HG03025 (cell line): ENCODE data around the gene ARHGAP1.
"Not testable (repeated sequence)": the region's sequence is repeated elsewhere in the genome, so short reads cannot be mapped to it uniquely, and the experiment has no call there.

Experiments
- ATAC-seq: cut with Tn5 transposase; IDR thresholded peaks from one replicate; pipeline ENCODE4 v1.9.1; 2021; ENCODE audit warnings: mild to moderate bottlenecking, moderate library complexity; ENCODE audit not compliant: unreplicated experiment, low FRiP score

Gene ARHGAP1

GRCh38 chr11:46724088-46724487 is 23.7 kb upstream of the ARHGAP1 start:
- ATAC-seq = no peak

DNA sequence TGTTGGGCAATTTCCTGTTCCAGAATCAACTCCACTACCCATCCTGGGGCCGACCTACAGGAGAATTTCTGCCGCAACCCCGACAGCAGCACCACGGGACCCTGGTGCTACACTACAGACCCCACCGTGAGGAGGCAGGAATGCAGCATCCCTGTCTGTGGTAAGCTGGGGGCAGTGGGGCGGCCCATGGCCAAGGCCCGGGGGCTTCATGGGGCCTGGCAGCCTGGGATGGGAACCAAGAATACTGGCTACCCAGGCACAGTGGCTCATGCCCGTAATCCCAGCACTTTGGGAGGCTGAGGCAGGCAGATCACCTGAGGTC is 22.9 kb upstream of the ARHGAP1 start:
- ATAC-seq = no peak

DNA sequence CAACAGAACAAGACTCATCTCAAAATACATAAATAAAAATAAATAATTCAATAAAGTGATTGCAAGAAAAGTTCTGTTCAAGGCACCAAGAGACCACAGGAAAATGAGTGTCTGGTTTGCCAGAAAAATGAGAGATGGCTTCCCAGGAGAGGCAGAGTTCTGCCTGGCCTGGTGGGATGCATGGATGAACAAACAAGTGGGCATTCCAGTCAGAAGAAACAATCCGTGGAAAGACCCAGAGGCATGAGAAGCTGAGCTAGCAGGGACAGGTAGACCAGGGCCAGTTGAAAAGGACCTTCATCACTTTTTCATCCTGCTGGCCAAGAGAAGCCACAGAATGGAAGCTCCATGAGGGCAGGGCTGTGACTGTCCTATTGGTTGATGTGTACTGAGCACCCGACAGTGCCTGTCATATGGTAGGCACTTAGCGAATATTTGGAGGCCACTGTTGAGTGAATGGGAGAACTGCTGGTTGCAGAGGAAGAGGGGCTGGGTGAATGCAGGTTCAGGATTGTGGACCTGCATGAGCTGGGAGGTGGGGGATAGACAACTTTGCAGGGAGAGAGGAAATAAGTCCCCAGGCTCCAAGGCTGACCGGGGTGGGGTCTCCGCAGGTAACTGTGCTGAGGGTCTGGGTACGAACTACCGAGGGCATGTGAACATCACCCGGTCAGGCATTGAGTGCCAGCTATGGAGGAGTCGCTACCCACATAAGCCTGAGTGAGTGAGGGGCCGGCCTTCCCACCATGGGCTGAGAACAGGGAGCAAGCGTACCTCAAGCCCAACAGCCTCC is 22.3 kb upstream of the ARHGAP1 start:
- no peak for ATAC-seq

- no peak for ATAC-seq
Observed at GRCh38 chr11:46721286-46721685, 20.9 kb upstream of the ARHGAP1 start.

GRCh38 chr11:46719543-46720218 is 19.3 kb upstream of the ARHGAP1 start:
- no peak for ATAC-seq

GRCh38 chr11:46719048-46719542 is 18.7 kb upstream of the ARHGAP1 start, which contains the start of gene F2:
F2 (plus strand) TSS chr11:46719213; CDS start chr11:46719236, 23 bp downstream.
- no peak for ATAC-seq

GRCh38 chr11:46718155-46719019 is 18.0 kb upstream of the ARHGAP1 start:
- no peak for ATAC-seq

GRCh38 chr11:46717825-46718154 is 17.4 kb upstream of the ARHGAP1 start:
- not testable (repeated sequence) for ATAC-seq

DNA sequence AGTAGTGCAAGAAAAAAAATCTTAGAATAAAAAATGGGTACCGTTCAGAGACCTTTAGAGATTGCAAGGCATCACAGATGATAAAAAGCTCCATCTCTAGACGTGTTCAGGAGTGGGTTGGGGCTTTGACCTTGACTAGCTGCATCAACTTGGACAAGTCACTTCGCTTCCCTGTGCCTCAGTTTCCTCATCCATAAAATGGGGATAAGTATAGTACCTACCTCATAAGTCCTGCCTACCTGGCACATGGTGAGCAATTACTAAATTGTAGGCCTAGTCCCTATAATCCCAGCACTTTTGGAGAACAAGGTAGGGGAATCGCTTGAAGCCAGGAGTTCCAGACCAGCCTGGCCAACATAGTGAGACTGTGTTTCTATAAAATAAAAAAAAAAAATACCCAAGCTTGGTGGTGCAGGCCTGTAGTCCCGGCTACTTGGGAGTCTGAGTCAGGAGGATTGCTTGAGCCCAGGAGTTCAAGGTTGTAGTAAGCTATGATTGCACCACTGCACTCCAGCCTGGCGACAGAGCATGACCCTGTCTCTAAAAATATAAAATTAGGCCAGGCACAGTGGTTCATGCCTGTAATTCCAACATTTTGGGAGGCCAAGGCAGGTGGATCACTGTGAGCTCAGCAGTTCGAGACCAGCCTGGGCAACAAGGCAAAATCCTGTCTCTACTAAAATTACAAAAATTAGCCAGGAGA is 12.6 kb upstream of the ARHGAP1 start:
- no peak for ATAC-seq

DNA sequence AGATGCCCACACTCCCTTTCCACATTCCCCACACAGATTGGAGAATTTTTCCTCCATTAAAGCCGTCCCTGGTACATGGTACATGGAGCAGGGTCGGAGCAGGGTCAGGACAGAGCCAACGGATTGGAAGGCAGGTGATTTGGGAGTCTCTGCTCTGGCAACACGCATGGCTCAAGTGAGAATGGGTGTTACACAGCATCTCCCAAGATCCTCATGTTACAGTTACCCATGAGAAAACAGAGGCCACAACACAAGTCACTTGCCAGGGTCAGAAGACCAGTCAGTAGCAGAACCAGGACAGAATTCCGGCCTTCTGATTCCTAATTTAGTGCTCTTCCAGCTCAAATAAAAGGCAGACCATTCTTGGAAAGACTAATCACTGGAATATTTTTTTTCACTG is 10.9 kb upstream of the ARHGAP1 start:
- ATAC-seq = no peak

- no peak for ATAC-seq
Observed at GRCh38 chr11:46710821-46711269, 10.4 kb upstream of the ARHGAP1 start.

GRCh38 chr11:46709351-46709750 is 8.9 kb upstream of the ARHGAP1 start:
- not testable (repeated sequence) for ATAC-seq

DNA sequence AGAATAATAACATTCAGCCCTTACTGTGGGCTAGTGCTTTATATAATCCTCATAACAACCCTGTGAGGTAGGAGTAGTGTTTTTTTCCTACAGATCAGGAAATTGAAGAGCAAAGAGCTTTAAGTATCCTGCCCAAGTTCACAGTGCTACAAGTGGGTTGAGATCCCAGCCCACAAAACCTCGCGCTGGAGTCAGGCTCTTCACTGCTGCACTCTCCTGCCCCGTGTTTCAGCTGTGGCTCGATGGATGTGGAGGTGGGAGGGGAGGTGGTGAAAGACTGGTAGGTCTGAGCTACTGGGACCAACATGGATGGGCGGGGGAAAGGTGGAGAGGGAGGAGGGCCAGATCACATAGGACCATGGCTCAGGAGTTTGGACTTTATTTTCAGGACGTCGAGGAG is 6.5 kb upstream of the ARHGAP1 start:
- no peak for ATAC-seq

DNA sequence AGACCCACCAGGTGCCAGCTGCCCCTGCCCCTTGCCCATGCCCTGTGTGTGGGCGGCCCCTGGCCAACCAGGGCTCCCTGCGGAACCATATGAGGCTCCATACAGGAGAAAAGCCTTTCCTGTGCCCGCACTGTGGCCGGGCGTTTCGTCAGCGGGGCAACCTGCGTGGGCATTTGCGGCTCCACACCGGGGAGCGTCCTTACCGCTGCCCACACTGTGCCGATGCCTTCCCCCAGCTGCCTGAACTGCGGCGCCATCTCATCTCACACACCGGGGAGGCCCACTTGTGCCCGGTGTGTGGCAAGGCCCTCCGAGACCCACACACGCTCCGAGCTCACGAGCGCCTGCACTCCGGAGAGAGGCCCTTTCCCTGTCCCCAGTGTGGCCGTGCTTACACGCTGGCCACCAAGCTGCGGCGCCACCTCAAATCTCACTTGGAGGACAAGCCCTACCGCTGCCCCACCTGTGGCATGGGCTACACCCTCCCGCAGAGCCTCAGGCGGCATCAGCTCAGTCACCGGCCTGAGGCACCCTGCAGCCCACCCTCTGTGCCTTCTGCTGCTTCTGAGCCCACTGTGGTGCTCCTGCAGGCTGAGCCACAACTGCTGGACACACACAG is 4.8 kb upstream of the ARHGAP1 start:
- ATAC-seq = no peak

DNA sequence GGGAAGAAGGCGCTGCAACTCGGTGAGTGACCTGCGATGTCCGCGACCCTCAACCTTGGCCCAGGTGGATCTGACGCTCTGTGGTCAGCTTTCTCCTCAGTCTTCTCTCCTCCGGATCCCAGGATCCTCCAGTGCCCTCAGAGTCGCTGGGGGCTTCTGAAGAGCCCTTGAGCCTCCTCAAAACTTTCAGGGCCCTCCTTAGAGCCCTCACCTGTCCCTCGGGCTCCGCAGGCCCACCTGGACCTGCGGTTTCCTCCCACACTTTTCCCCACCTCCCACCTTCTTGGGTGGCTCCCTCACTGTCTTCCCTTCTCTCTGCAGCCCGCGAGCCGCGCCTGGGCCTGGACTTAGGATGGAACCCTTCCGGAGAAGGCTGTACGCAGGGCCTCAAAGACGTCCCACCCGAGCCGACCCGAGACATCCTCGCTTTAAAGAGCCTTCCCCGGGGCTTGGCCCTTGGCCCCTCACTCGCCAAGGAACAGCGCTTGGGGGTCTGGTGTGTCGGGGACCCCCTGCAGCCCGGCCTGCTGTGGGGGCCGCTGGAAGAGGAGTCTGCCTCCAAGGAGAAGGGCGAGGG is 747 bp upstream of the ARHGAP1 start:
- no peak for ATAC-seq

GRCh38 chr11:46698597-46698996 is 1.8 kb downstream of the ARHGAP1 start:
- no peak for ATAC-seq

GRCh38 chr11:46697723-46698122 is 2.7 kb downstream of the ARHGAP1 start:
- no peak for ATAC-seq

- no peak for ATAC-seq
Observed at GRCh38 chr11:46697303-46697702, 3.1 kb downstream of the ARHGAP1 start.

DNA sequence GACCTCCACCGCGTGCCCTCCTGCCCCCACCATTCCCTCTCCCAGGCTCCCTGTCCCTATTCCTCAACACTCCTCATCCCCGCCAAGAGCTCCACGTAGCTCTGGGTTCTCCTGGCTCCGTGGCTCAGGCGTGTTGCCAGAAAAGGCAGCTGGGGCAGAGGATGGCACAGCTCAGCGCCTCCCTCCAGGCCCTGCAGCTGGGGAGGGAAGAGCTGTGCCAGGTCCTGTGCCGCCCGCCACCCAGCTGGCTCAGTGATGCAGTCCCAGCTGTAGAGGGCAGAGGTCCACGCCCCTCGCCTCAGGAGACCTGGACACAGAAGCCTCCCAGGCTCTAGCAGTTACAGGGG is 4.2 kb downstream of the ARHGAP1 start:
- no peak for ATAC-seq
